ENCODE data around the gene NOS1AP. TPM values are rescaled to one million over a fixed set of nuclear protein-coding genes. Genes with fewer than 3 reads are reported as not detected.

The NOS1AP gene
- total RNA-seq, 2 donors from 2014 or later, result 0.13 TPM; not detected in 1

- Mint-ChIP-seq H3K27me3 (peaks cover 29% of the 10 kb centered on the region), H3K9me3 (no peaks in the 10 kb centered on the region), H3K27ac (no peak overlapping the region), H3K36me3 (ENCODE audit: low read depth) (no peaks in the 10 kb centered on the region), H3K4me1 (no peaks in the 10 kb centered on the region), H3K4me3 (no peak overlapping the region)
- no peak for ATAC-seq (replicated peaks)
These were observed 75.4 kb downstream of the NOS1AP start for GRCh38 chr1:162144853-162145252.

GRCh38 chr1:162145280-162145965, 75.9 kb downstream of the NOS1AP start:
- Mint-ChIP-seq H3K4me1 (no peaks in the 10 kb centered on the region), H3K4me3 (no peak overlapping the region), H3K27ac (no peak overlapping the region), H3K9me3 (no peaks in the 10 kb centered on the region), H3K27me3 (peaks cover 29% of the 10 kb centered on the region), H3K36me3 (ENCODE audit: low read depth) (no peaks in the 10 kb centered on the region)
- no peak for ATAC-seq (replicated peaks)

GRCh38 chr1:162145966-162146696, 76.6 kb downstream of the NOS1AP start:
- H3K9me3 Mint-ChIP-seq, result no peaks in the 10 kb centered on the region
- H3K27me3 Mint-ChIP-seq, result peaks cover 26% of the 10 kb centered on the region
- H3K4me1 Mint-ChIP-seq, result no peaks in the 10 kb centered on the region
- no peak overlapping the region for H3K4me3 Mint-ChIP-seq
- no peak for ATAC-seq (replicated peaks)
- no peaks in the 10 kb centered on the region for H3K36me3 Mint-ChIP-seq (ENCODE audit: low read depth)
- H3K27ac Mint-ChIP-seq, result no peak overlapping the region

- Mint-ChIP-seq H3K4me3 (no peak overlapping the region), H3K27me3 (peaks cover 19% of the 10 kb centered on the region), H3K4me1 (no peaks in the 10 kb centered on the region), H3K36me3 (ENCODE audit: low read depth) (no peaks in the 10 kb centered on the region), H3K9me3 (no peaks in the 10 kb centered on the region), H3K27ac (no peak overlapping the region)
- no peak for ATAC-seq (replicated peaks)
These were observed 78.3 kb downstream of the NOS1AP start for GRCh38 chr1:162147760-162148159.

GRCh38 chr1:162150112-162150511, 80.6 kb downstream of the NOS1AP start:
- Mint-ChIP-seq H3K27me3 (peaks cover 15% of the 10 kb centered on the region), H3K27ac (no peak overlapping the region), H3K4me1 (no peaks in the 10 kb centered on the region), H3K9me3 (no peaks in the 10 kb centered on the region), H3K36me3 (ENCODE audit: low read depth) (no peaks in the 10 kb centered on the region), H3K4me3 (no peak overlapping the region)
- no peak for ATAC-seq (replicated peaks)

- ATAC-seq (replicated peaks), result no peak
- Mint-ChIP-seq H3K36me3 (ENCODE audit: low read depth) (no peaks in the 10 kb centered on the region), H3K9me3 (no peaks in the 10 kb centered on the region), H3K4me1 (no peaks in the 10 kb centered on the region), H3K4me3 (no peak overlapping the region), H3K27me3 (peaks cover 12% of the 10 kb centered on the region), H3K27ac (no peak overlapping the region)
These were observed 82.7 kb downstream of the NOS1AP start for GRCh38 chr1:162151900-162152829.

- Mint-ChIP-seq H3K36me3 (ENCODE audit: low read depth) (no peaks in the 10 kb centered on the region), H3K27me3 (peaks cover 9% of the 10 kb centered on the region), H3K4me1 (no peaks in the 10 kb centered on the region), H3K27ac (no peak overlapping the region), H3K9me3 (no peaks in the 10 kb centered on the region), H3K4me3 (no peak overlapping the region)
- ATAC-seq (replicated peaks), result no peak
These were observed 83.9 kb downstream of the NOS1AP start for GRCh38 chr1:162153374-162153773.

GRCh38 chr1:162157469-162157868, 88.0 kb downstream of the NOS1AP start:
- H3K27me3 Mint-ChIP-seq, result no peaks in the 10 kb centered on the region
- no peak overlapping the region for H3K4me3 Mint-ChIP-seq
- ATAC-seq (replicated peaks), result no peak
- no peaks in the 10 kb centered on the region for H3K4me1 Mint-ChIP-seq
- no peaks in the 10 kb centered on the region for H3K36me3 Mint-ChIP-seq (ENCODE audit: low read depth)
- H3K9me3 Mint-ChIP-seq, result no peaks in the 10 kb centered on the region
- H3K27ac Mint-ChIP-seq, result no peak overlapping the region

DNA sequence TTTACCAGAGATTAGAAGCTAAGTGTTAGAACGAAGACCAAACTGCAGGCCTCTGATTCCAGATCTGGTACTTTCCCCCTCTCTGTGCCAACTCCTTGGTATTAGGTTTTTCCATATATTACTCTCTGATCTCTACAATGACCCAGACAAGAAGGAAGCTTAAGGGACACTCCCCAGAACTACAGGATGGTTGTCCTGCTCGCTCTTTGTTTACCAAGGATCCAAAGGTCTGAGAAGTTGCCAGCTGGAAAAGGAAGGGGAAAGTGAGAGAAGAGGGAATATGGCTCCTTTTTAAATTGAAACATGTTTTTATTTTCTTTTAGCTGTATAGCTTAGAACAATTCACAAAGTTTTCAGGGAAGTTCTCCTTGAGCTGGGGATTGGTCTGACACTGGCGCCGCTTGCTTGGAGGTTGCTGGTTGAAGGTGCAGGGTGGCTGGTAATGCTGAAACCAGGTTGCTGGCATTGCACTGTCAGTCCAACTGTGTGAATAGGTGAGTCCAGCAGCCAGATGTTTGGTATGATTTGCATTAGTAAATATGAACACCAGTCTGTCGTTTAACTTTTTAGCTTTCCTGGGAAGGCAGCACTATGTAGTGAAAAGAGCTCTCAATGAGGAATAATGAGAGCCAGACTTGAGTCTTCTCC, 89.3 kb downstream of the NOS1AP start:
- H3K27me3 Mint-ChIP-seq, result peaks cover 10% of the 10 kb centered on the region
- no peaks in the 10 kb centered on the region for H3K4me1 Mint-ChIP-seq
- ATAC-seq (replicated peaks), result no peak
- no peak overlapping the region for H3K4me3 Mint-ChIP-seq
- H3K27ac Mint-ChIP-seq, result no peak overlapping the region
- H3K9me3 Mint-ChIP-seq, result no peaks in the 10 kb centered on the region
- no peaks in the 10 kb centered on the region for H3K36me3 Mint-ChIP-seq (ENCODE audit: low read depth)

- Mint-ChIP-seq H3K9me3 (no peaks in the 10 kb centered on the region), H3K27me3 (peaks cover 10% of the 10 kb centered on the region), H3K27ac (no peak overlapping the region), H3K4me3 (no peak overlapping the region), H3K36me3 (ENCODE audit: low read depth) (no peaks in the 10 kb centered on the region), H3K4me1 (no peaks in the 10 kb centered on the region)
- ATAC-seq (replicated peaks), result no peak
These were observed 90.0 kb downstream of the NOS1AP start for GRCh38 chr1:162159515-162159914.

DNA sequence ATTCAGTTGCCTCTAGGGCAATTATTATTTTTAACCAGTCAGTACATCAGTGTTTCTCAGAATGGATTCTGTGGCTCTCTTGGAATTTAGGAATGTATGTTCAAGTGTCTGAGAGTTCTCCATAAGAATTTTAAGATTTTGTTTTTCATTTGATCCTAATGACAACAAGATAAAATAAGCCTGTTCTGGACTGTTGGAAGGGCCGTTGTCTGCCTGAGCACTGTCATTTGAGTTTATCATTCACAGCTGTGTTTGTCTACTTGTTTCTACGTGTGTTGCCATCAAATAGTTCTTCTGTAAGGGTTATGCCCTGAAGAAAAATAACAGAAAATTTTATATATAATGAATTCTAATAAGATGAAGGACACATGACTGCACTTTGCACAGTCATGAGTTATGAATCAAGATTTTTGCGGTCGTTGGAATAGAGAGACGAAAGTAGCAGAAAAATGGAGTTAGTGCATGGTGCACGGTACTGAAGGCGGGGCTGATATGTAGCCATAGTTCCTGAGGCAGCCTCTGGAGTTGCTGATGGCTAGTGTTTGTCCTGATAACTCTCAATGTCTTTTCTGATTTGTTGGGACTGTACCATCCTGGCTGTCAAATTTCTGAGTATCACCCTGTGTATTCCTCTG, 92.5 kb downstream of the NOS1AP start:
- Mint-ChIP-seq H3K4me3 (no peak overlapping the region), H3K4me1 (no peaks in the 10 kb centered on the region), H3K27ac (no peak overlapping the region), H3K27me3 (peaks cover 22% of the 10 kb centered on the region), H3K36me3 (ENCODE audit: low read depth) (no peaks in the 10 kb centered on the region), H3K9me3 (no peaks in the 10 kb centered on the region)
- ATAC-seq (replicated peaks), result no peak

- no peak for ATAC-seq (replicated peaks)
- H3K4me1 Mint-ChIP-seq, result no peaks in the 10 kb centered on the region
- peaks cover 31% of the 10 kb centered on the region for H3K27me3 Mint-ChIP-seq
- no peak overlapping the region for H3K27ac Mint-ChIP-seq
- H3K36me3 Mint-ChIP-seq (ENCODE audit: low read depth), result no peaks in the 10 kb centered on the region
- no peak overlapping the region for H3K4me3 Mint-ChIP-seq
- H3K9me3 Mint-ChIP-seq, result no peaks in the 10 kb centered on the region
These were observed 96.0 kb downstream of the NOS1AP start for GRCh38 chr1:162165528-162165927.

DNA sequence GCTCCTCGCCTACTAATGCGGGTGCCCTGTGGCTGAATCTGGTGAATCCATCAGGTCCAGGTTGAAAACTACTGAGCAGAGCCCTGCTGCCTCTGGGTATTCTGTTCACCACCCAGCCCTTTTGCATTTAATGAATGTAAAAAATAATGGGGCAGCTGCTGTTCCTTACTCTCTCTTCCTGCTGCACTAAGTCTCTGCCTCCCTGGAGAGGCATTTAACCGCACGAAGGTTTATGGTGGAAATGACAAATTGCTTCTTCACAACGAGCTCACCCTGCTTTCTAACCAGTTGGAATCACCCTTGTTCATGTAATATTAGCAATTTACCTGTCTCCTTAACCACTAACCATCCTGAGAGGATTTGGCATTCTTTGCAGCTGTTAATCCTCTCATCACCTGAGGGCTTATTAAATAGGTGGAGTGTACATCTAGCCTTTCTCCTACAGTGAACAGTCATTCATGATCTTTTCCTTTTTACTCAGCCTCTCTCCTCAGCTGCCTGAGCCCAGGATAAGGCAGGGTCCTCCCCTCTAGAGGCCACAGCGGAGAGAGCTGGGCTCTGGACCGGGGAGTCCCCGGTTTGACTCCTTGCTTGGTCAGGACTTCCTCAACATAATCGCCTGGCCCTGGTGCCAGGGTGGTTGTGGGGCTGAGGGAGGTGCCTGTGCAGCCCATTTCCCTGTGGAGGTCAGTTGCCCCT, 97.6 kb downstream of the NOS1AP start:
- no peak for ATAC-seq (replicated peaks)
- Mint-ChIP-seq H3K27me3 (peaks cover 35% of the 10 kb centered on the region), H3K4me3 (no peak overlapping the region), H3K36me3 (ENCODE audit: low read depth) (no peaks in the 10 kb centered on the region), H3K9me3 (no peaks in the 10 kb centered on the region), H3K4me1 (no peaks in the 10 kb centered on the region), H3K27ac (no peak overlapping the region)
